NCI-H748 (cell line): ENCODE measurements around the gene FOCAD.

Experiments
- DNase-seq: peaks from one replicate; lab custom pipeline; 2025; ENCODE audit not compliant: unreplicated experiment; lab: John Stamatoyannopoulos, UW

Gene FOCAD, protein sequence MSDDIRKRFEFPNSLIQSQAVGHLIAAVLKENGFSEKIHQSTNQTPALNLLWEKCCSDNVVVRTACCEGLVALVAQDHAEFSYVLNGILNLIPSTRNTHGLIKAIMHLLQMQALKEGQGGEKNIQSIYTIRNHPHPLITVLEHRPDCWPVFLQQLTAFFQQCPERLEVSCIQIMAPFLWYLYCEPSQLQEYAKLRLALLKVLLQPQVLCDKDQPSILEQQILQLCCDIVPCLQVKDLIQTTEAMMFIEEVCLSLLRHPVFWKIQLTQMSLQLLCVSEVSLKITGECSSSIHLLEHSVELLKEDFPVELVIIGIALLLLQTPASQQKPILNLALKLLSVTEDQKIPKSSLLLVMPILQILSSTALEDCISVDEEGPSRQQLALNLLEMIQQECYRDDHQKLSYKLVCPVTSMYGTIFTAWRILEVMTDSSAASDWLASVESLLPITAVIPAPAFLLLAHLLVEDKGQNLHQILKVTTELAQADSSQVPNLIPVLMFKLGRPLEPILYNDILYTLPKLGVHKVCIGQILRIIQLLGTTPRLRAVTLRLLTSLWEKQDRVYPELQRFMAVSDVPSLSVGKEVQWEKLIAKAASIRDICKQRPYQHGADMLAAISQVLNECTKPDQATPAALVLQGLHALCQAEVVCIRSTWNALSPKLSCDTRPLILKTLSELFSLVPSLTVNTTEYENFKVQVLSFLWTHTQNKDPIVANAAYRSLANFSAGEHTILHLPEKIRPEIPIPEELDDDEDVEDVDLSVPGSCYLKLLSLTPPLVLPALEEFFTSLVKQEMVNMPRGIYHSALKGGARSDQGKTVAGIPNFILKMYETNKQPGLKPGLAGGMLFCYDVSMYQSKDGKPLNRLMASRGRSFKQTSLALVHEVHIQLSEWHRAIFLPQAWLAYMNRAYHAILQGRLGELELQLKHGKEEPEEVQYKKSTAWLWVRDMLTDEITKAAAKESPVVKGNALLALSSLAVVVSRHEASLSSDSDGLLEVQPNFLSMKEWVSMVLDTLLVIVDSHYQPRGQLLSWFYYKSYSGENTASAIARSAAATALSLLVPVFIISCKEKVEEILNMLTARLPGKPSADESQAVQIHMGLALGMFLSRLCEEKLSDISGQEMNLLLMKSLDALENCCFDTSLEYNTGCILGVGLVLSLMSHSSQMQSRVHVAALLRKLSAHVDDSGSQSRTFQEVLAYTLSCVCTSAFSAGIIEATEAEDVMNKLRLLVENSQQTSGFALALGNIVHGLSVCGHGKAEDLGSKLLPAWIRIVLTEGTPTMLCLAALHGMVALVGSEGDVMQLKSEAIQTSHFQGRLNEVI (N-terminal part only)

DNA sequence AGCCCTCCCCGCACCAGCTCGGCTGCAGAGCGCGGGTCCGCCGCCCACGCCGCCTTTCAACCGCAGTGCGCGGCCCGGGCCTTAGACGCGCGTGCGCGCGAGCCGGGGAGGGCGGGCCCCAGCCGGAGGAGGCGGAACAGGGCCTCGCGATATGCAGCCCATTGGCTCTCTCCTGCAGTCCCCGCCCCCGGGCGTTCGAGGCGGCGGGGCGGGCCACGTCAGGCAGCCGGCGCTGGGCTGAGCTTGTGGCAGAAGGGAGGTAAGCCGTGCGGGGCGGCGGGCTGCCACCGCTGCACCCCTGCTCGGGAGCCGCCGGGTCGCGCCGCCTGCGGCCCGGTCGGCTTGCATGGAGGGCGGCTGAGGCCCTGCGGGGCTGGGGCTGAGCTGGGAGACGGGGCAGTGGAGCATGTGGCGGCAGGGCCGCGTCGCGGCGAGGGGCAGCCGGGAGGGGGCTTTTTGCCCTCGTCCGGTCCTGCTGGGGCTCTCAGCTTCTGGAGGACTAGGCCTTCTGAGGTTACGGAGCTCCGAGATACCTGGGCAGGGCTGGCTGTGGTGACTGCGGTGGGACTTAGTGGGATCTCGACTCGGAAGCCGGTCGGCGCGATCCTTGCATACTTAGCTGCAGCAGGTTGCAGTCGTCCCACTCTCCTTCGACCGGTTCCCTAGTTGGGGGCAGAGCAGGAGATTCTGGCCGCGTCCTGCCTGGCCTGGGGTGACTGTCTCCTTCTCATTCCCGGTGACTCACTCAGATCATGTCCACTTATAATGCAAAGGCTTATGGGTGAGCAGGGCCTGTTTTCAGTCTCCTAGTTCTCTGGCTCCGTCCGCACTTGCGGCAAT, at the start of gene FOCAD:
Gene FOCAD, plus strand, starts transcription at position 225 of the 840 bp plus-strand sequence. CDS start 31,095 bp downstream, outside the sequence.
- peak; percentile 98 for DNase-seq

DNA sequence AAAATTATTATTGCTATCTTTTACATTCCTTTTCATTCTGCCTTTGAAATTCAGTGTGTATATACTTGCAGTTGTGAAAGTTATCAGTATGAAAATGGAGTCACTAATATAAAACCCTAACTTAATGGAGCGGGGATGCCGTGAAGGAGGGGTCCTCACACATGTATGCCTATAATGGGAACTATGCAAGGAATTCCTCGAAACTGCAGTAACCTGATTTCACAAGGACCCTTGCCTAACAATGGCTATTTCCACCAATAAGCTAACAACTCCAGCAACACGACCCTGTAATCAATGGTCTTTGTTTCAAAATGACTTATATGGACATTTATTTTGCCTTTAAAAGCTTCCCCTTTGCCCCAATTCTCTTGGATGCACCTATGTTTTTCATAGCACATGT, 49.2 kb upstream of the FOCAD start:
- DNase-seq, result no peak

DNA sequence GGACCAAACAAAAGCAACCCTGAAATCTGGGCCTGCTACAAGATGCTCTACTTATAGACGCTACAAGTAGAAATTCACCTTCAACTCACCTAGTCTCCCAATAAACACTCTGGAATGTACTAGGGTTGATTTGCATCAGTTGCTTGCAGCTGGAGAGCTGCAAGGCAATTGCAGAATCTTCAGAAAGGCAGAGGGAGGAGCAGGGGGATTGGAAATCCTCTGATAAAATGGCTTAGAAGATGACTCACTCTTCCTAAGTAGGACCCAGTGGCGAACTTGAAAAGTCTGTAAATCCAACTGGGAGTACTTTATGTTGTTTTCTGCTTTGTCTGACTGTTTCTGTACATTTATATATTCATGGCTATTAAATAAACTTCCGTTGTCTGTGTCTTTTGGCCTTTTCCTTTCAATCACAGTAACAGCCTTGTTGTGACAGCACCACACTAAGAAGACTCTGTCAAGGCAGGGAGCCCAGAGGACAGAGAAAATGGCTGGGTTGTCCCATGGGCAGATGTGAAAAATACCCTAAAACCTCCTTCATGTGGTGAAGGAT, 47.1 kb upstream of the FOCAD start:
- no peak for DNase-seq

DNA sequence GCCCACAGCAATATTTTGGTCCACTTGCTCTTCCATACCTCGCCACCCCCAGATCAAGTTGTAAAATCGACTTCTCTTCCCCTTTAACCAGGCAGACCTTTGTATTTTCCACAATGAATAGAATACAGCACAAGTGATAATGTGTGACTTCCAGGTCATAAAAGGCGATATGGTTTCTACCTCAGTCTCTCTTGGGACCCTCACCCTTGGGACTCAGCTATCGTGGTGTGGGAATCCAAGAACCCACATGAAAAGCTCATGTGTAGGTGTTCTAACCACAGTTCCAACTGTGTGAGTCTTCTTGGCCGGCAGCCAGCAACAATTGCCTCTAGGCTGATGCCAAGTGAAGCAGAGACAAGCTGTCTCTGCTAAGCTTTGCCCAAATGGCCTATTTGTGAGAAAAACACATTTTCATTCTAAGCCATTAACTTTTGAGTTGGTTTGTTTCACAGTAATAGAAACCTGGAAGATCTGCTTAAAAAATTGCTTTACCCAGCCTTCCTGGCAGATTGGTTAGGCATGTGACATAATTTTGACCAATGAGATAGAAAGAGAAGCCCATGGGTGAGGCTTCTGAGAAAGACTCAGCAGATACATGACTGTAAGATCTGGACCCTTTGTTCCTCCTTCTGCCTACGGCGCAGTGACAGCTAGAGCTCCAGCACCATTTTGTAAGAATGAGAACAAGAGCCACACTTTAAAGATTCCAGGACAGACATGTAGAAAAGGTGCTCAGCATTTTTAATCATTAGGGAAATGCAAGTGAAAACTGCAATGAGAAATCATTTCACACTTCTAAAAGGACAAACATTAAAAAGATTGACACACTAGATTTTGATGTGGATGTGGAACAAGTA, 43.5 kb upstream of the FOCAD start:
- peak; percentile 68 for DNase-seq

DNA sequence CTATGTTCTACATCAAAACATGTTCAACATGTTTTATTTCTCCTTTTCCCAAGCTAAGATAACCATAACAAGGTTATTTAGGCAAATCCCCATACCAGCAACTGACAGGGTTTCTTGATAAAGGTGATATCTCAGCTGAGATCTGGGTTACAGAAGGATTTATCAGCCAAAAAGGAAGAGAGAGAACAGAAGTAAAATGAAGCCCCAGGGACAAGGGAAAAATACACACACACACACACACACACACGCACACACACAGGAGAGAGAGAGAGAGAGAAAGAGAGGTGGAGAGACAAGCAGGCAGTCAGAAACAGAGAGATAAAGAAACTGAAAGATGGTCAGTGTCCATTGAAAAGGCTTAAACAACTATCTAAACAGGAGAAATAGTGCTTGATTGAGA, 42.0 kb upstream of the FOCAD start:
- no peak for DNase-seq

DNA sequence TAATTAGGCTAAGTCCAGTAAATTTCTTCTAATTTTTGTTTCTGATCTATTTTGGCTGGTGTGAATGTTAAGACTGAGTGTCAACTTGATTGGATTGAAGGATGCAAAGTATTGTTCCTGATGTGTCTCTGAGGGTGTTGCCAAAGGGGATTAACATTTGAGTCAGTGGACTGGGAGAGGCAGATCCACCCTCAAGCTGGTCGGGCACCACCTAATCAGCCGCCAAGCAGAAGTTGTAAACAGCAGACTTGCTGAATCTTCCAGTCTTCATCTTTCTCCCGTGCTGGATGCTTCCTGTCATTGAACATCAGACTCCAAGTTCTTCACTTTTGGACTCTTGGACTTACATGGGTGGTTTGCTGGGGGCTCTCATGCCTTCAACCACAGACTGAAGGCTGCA, 40.4 kb upstream of the FOCAD start:
- no peak for DNase-seq

DNA sequence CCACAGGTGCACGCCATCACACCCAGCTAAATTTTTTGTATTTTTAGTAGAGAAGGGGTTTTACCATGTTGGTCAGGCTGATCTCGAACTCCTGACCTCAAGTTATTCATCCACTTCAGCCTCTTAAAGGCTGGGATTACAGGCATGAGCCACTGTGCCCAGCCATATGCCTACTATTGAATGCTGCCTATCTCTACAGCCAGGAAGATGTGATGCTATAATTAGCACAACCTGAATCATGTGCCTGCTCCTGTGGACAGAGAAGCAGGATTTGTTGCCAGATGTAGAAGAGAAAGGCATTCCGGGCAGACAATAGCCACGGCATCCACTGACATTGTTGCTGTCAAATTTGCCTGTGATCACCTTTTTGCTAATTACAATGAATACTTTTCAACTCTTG, 37.4 kb upstream of the FOCAD start:
- no peak for DNase-seq

DNA sequence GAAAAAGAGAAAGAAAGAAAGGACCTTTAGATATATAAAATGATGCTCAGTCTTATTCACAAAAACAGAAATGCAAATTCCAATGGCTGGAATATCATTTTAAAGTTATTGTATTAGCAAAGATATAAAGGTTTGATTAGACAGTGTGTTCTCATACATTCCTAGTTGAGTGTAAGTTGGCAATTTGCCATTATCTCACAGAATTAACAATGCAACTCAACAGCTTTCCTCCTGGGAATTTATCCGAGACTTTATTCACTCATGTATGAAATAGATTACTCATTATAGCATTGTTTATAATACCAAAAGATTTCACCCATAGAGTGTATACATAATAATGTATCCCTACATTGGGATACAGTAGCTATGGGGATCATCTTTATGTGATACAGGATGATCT, 34.7 kb upstream of the FOCAD start:
- peak; percentile 55 for DNase-seq

DNA sequence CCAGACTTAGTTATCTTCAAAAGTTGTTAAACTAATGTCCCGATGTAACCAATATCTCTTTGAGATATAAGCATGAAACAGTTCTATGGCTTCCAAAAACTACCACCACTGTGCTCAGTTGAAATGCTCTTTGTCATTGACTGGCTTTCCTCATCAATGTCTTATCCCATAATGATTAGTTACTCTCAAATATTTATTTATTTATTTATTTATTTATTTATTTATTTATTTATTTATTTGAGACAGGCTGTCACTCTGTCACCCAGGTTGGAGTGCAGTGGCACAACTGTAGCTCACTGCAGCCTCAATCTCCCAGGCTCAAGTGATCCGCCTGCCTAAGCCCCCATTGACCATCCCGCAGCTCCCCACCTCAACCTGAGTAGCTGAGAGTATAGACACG, 33.7 kb upstream of the FOCAD start:
- no peak for DNase-seq

DNA sequence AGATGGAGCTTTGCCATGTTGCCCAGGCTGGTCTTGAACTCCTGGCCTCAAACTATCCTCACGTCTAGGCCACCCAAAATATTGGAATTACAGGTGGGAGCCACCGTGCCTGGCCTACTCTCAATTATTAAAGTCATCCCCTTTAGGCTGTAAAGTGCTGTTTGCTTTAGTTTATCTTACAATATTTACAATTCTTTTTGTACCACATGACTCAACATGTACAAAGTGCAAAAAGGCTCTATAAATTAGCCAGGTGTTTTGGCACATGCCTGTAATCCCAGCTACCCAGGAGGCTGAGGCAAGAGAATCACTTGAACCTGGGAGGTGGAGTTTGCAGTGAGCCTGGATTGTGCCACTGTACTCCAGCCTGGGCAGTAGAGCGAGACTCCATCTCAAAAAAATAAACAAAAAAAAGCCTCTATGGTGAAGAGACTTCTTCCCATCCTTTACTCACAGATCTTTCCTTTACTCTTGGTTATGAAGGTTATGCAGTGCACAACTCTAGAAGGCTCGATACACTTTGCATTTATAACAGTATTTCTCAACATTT, 33.2 kb upstream of the FOCAD start:
- peak; percentile 53 for DNase-seq

DNA sequence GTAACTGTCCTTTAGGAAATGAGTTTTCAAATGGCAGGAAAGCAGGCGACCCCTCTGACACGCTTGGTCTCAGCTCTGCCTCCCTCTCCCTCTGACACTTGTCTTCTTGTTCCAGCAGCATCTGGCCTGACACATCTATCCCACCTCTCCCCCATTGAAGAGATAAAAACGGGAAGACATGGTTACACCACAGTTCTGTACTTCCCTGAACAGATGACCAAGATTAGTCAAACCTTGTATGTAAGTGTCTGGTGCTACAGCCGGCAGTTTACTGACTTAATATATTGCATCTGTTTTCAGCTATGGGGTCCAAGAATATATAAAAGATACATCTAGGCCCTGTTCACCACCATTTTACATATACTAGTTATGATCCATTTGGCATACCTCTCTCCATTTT, 32.1 kb upstream of the FOCAD start:
- no peak for DNase-seq

DNA sequence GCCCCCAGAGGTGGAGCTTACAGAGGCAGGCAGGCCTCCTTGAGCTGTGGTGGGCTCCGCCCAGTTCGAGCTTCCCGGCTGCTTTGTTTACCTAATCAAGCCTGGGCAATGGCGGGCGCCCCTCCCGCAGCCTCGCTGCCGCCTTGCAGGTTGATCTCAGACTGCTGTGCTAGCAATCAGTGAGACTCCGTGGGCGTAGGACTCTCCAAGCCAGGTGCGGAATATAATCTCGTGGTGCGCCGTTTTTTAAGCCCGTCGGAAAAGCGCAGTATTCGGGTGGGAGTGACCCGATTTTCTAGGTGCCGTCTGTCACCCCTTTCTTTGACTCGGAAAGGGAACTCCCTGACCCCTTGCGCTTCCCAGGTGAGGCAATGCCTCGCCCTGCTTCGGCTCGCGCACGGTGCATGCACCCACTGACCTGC, 25.8 kb upstream of the FOCAD start:
- peak; percentile 44 for DNase-seq

DNA sequence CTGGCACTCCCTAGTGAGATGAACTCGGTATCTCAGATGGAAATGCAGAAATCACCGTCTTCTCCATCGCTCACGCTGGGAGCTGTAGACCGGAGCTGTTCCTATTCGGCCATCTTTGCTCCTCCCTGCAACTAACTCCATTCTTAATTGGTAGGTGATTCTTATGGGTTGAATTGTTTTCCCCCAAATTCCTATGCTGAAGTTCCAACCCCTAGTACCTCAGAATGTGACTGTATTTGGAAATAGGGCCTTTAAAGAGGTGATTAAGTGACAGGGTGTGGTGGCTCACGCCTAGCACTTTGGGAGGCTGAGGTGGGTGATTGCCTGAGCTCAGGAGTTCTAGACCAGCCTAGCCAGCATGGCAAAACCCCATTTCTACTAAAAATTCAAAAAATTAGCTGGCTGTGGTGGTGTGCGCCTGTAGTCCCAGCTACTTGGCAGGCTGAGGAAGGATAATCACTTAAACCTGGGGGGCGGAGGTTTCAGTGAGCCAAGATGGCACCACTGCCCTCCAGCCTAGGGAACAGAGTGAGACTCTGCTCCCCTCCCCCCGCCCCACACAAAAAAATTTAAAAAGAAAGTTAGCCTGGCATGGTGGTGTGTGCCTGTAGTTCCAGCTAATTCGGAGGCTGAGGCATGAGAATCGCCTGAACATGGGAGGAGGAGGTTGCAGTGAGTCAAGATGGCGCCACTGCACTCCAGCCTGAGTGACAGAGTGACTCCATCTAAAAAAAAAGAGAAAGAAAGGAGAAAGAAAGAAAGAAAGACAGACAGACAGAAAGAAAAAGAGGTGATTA, 25.2 kb upstream of the FOCAD start:
- peak; percentile 34 for DNase-seq

DNA sequence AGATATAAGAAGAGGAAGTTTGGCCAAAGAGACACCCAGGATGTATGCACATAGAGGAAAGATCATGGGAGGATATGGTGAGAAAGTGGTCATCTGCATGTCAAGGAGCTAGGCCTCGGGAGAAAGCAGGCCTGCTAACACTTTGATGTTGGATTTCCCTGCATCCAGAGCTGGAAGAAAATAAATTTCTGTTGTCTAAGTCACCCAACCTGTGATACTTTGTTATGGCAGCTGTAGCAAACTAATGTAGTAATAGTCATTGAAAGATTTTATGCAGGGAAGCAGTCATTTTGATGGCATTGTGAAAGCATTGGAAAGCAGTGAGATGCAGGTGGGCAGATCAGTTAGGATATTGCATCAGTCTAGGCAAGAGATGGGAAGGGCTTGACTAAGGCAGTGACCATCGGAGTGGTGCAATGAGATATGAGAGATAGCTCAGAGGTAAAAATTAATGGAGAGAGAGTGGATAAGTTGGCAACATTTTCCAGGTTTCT, 24.5 kb upstream of the FOCAD start:
- DNase-seq, result no peak

DNA sequence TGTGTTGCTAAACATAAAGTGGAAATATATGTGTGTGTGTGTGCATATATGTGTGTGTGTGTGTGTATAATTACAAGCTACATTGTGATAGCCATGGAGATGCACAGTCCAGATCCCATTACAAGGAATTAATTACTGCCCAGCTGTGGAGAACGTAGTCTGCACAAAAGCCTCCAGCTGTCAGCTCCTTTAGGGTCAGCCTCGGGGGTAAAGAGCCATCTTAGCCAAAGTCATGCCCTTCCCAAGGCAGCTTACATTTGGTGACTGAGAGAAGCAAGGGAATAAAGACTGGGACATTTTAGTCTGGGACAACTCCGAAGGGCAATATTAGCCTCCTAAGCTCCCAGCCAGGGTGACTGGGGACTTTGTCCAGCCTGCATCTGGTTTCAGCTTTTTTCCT, 21.9 kb upstream of the FOCAD start:
- DNase-seq, result peak; percentile 79

DNA sequence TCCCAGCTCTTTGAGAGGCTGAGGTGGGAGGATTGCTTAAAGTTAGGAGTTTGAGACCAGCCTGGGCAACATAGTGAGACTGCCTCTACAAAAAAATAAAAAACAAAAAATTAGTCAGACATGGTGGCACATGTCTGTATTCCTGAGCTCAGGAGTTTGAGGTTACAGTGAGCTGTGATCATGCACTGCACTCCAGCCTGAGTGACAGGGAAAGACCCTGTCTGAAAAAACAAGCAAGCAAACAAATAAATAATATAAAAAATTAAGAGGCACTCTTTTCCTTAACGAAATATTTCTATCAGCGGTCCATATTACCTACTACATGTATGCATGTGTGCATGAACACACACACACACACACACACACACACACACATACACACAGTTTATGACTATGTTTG, 20.9 kb upstream of the FOCAD start:
- DNase-seq, result no peak

DNA sequence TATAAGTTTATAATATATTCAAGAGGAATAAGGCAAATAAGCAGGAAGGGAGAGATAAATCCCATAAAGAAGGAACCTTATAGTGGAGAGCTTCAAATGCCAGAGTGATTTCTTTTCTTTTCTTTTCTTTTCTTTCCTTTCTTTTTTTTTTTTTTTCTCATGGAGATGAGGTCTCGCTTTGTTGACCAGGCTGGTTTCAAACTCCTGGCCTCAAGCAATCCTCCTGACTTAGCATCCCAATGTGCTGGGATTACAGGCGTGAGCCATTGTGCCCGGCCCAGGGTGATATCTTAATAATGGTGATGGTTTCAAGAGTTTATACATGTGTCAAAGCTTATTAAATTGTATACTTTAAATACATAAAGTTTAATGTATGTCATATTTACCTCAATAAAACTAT, 19.6 kb upstream of the FOCAD start:
- DNase-seq, result no peak

DNA sequence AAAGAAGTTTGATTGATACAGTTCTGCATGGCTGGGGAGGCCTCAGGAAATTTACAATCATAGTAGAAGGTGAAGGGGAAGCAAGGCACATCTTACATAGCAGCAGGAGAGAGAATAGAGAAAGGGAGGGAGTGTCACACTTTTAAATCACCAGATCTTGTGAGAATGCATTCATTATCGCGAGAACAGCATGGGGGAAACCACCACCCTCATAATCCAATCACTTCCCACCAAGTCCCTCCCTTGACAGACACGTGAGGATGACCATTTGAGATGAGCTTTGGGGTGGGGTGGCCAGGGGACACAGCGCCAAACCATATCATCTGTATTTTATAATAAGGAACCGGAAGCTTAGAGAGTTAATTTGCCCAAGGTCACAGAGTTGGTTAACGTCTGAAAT, 13.7 kb upstream of the FOCAD start:
- DNase-seq, result no peak
